Measurements from ENCODE around the gene SIRT3.

The SIRT3 gene

DNA sequence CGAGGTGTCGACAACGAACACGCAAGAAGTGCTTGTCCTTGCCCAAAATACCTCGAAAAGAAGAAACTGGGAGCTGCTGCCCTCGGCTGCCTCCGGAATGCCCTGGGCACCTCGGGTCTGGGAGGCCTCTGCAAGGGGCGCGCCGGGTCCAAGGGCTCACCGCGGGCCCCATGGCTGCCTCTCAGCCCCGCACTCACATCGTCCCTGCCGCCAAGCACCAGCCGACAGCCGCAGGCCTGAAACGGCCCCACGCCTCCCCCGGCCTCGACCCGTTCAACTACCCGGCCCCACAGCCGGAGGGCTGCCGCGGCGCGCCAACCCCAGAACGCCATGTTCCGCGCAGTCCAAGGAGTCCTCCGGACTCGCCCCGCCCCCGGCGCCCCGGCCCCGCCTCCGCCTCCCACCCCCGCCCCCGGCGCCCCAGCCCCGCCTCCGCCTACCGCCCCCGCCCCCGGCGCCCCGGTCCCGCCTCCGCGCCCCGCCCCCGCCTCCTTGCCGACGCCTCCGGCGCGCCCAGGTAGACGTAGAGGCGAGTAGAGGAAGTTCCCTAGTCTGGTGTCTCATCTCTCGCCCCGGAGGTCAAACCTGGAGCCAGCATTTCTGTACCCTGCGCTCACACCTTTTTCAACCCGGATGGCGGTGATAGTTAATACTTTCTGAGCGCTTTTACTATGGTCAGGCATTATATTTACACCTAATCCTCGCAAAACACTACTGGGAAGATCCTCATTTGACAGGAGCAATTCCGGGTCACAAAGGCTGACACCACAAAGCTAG is at the start of gene SIRT3:
Gene SIRT3, minus strand, starts transcription at position 346 of the 777 bp plus-strand sequence. Its CDS starts 14 bp downstream, at position 332.
- DNase-seq (ENCODE audit: insufficient read length, low spot score) (peak; percentile 99), FAIRE-seq (peak; percentile 91)

GRCh38 chr11:285894-286220 is 49.7 kb upstream of the SIRT3 start:
- DNase-seq (ENCODE audit: insufficient read length, low spot score) (peak; percentile 10), FAIRE-seq (no peak)

- no peak for FAIRE-seq
- peak; percentile 10 for DNase-seq (ENCODE audit: insufficient read length, low spot score)
Measured at GRCh38 chr11:285021-285893, 49.1 kb upstream of the SIRT3 start.

GRCh38 chr11:284105-285020 is 48.2 kb upstream of the SIRT3 start:
- FAIRE-seq (no peak), DNase-seq (ENCODE audit: insufficient read length, low spot score) (no peak)

DNA sequence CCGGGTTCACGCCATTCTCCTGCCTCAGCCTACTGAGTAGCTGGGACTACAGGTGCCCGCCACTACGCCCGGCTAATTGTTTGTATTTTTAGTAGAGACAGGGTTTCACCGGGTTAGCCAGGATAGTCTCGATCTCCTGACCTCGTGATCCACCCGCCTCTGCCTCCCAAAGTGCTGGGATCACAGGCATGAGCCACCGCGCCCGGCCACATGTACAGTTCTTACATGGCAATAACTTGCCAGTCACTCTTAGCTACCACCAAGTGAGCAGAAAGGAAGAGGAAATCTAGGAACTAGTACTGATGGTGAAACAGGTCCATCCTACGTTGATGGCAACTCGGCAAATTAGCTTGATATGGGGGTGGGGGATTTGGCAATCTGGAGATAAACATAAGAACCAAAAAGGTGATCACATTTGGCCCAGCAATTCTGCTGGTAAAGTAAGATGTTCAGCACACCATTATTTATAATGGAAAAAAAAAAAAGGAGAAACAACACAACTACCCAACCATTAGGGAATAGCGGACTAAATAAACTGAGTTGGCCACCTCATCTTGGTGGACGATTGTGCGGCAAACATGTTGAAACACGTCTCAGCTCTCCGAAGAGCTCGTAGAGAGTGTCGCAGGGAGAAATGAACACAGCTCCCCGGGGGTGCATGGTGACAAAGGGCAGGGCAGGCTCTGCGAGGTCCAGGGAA is 47.4 kb upstream of the SIRT3 start:
- no peak for FAIRE-seq
- no peak for DNase-seq (ENCODE audit: insufficient read length, low spot score)

DNA sequence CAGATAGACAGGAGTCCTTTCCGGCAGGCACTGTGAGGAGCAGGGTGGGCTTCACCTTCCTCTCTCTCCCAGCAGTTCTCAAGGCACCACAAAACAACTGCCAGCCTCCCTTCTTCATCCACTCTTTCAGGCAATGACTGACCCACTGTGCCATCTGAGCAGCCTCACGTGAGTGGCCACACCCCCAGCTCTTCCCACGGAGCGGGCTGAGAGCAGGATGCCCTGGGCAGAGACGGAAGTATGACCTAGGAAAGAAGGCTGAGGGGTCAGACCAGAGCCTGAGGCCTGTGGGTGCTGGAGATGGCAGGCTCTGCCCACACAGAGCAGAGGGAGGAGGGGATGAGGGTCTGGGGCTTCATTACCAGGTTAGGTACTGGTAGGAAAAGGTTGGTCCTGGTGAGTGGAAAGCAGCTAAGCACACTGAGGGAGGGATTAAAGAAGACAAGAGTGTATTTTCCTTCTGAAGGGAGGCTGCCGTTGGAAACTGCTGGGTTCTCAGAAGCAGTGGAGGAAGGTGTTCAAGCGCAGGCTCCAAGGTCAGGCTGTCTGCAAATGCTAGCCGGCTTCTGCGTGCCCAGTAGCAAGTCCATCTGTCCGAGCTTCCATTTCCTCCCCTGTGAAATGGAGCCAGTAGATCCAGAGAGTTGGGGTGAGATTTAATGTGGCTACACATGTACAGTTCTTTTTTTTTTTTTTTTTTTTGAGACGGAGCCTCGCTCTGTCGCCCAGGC is 46.7 kb upstream of the SIRT3 start:
- DNase-seq (ENCODE audit: insufficient read length, low spot score) = no peak
- FAIRE-seq = no peak

GRCh38 chr11:282171-282570 is 46.0 kb upstream of the SIRT3 start:
- DNase-seq (ENCODE audit: insufficient read length, low spot score) = no peak
- no peak for FAIRE-seq

DNA sequence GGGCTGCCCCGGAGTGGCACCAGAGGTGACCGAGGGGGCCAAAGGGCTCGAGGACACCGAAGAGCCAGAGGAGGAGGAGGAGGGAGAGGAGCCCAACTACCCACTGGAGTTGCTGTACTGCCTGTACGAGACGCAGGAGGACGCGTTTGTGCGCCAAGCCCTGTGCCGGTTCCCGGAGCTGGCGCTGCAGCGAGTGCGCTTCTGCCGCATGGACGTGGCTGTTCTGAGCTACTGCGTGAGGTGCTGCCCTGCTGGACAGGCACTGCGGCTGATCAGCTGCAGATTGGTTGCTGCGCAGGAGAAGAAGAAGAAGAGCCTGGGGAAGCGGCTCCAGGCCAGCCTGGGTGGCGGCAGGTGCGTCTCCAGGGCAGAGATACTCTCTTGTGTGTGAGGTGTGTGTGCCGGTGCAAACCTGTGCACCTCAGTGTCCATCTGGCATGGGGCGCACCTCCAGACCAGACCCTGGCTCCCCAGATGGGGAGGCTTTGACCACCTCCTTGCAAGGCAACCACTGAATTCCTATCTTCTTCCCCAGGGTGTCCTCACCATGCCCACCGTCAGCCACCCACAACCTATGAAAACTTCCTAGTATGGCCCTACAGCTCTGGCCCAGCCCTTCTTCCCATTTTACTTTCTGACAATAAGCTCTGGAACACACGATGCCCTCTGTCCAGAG is 45.5 kb upstream of the SIRT3 start:
- DNase-seq (ENCODE audit: insufficient read length, low spot score) = no peak
- no peak for FAIRE-seq

DNA sequence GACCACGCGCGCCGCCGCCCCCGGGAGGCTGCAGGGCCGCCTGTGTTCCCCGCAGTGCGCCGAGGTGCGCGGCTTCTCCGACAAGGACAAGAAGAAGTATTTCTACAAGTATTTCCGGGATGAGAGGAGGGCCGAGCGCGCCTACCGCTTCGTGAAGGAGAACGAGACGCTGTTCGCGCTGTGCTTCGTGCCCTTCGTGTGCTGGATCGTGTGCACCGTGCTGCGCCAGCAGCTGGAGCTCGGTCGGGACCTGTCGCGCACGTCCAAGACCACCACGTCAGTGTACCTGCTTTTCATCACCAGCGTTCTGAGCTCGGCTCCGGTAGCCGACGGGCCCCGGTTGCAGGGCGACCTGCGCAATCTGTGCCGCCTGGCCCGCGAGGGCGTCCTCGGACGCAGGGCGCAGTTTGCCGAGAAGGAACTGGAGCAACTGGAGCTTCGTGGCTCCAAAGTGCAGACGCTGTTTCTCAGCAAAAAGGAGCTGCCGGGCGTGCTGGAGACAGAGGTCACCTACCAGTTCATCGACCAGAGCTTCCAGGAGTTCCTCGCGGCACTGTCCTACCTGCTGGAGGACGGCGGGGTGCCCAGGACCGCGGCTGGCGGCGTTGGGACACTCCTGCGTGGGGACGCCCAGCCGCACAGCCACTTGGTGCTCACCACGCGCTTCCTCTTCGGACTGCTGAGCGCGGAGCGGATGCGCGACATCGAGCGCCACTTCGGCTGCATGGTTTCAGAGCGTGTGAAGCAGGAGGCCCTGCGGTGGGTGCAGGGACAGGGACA is 44.8 kb upstream of the SIRT3 start:
- no peak for DNase-seq (ENCODE audit: insufficient read length, low spot score)
- no peak for FAIRE-seq

DNA sequence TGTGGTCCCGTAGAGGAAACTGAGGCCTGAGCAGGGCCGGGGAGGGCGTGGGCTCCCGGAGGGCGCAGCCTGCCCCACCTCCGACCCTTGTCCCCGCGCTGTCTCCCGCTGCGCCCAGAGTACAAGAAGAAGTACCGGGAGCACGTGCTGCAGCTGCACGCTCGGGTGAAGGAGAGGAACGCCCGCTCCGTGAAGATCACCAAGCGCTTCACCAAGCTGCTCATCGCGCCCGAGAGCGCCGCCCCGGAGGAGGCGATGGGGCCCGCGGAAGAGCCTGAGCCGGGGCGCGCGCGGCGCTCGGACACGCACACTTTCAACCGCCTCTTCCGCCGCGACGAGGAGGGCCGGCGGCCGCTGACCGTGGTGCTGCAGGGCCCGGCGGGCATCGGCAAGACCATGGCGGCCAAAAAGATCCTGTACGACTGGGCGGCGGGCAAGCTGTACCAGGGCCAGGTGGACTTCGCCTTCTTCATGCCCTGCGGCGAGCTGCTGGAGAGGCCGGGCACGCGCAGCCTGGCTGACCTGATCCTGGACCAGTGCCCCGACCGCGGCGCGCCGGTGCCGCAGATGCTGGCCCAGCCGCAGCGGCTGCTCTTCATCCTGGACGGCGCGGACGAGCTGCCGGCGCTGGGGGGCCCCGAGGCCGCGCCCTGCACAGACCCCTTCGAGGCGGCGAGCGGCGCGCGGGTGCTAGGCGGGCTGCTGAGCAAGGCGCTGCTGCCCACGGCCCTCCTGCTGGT is 44.0 kb upstream of the SIRT3 start:
- FAIRE-seq (no peak), DNase-seq (ENCODE audit: insufficient read length, low spot score) (no peak)

- FAIRE-seq (no peak), DNase-seq (ENCODE audit: insufficient read length, low spot score) (no peak)
Measured at GRCh38 chr11:279040-279965, 43.2 kb upstream of the SIRT3 start.

GRCh38 chr11:278001-278951 is 42.1 kb upstream of the SIRT3 start, which contains the start of gene NLRP6:
Gene NLRP6, plus strand, starts transcription at chr11:278407. Its CDS starts 163 bp downstream, at chr11:278570.
- no peak for FAIRE-seq
- DNase-seq (ENCODE audit: insufficient read length, low spot score) = no peak

DNA sequence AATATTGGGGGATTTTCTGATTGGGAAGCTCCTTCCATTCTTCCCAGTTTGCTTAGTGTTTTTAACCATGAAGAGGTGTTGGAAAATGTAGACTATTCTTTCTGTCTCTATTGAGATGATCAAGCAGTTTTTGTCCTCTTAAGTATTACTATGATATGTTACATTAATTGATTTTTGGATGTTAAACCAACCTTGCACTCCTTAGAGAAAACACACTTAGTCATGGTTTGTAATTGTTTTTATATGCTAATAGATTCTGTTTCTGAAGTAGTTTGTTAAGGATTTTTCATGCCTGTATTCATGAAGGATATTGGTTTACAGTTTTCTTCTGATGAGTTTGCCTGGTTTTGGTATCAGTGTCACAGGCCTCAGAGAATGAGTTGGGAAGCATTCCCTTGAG is 40.1 kb upstream of the SIRT3 start:
- DNase-seq (ENCODE audit: insufficient read length, low spot score) = no peak
- no peak for FAIRE-seq

DNA sequence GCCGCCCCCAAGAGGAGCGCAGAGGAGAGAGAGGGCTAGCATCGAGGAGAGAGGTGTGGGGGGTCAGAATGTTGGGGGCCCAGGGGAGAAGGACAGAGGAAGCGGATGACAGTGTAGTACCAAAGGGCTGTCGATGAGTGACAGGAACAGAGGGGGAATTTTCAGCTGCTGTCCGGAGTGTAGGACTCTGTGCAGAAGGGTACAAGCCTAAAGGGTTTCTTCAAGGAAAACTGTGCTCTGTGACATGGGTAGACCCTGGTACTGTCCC is 36.7 kb upstream of the SIRT3 start:
- DNase-seq (ENCODE audit: insufficient read length, low spot score) (no peak), FAIRE-seq (no peak)

- no peak for DNase-seq (ENCODE audit: insufficient read length, low spot score)
- FAIRE-seq = no peak
Measured at GRCh38 chr11:272195-272930, 36.2 kb upstream of the SIRT3 start.

Measured in GM19239 (cell line).